Measurements from ENCODE around the gene CSF3R. TPM values are rescaled to one million over a fixed set of nuclear protein-coding genes. Genes with fewer than 3 reads are reported as not detected.
A peak's percentile ranks its signal among the peaks of the same experiment; 100 is the strongest.

Gene CSF3R
- total and polyA plus RNA-seq, 2 experiments from 2014 or later = 19.7 to 22.3 TPM

GRCh38 chr1:36517011-36517771, 34.5 kb upstream of the CSF3R start:
- Histone ChIP-seq H3K79me2 (no peaks in the 10 kb centered on the region), H4K20me1 (ENCODE audit: insufficient read depth, poor library complexity, severe bottlenecking) (no peaks in the 10 kb centered on the region), H3K4me2 (no peak overlapping the region), H3K27ac (no peak overlapping the region), H3K4me1 (ENCODE audit: insufficient read depth) (no peaks in the 10 kb centered on the region), H3K9me3 (ENCODE audit: low read depth) (no peaks in the 10 kb centered on the region), H3K27me3 (no peaks in the 10 kb centered on the region), H3K36me3 (replicated peaks; ENCODE audit: insufficient read depth, low read depth) (no peaks in the 10 kb centered on the region), H3K4me3 (no peak overlapping the region), H3K9me2 (replicated peaks; ENCODE audit: insufficient read depth) (no peaks in the 10 kb centered on the region), H2AFZ (no peak overlapping the region)
- DNase-seq (ENCODE audit: low spot score) = no peak
- WGBS (ENCODE audit: low lambda C conversion rate, missing lambda C conversion rate) = 72% methylated on average over 16 of the region's 16 CpGs
- no peak for TF ChIP-seq EZH2phosphoT487 (IDR thresholded peaks at IDR 0.05; ENCODE audit: low read depth, severe bottlenecking, unreplicated experiment)
- no peak for TF ChIP-seq EZH2 (IDR thresholded peaks at IDR 0.05; ENCODE audit: borderline replicate concordance)
- TF ChIP-seq CTCF (IDR thresholded peaks at IDR 0.05; ENCODE audit: poor library complexity) = no peak

GRCh38 chr1:36516372-36517010, 33.8 kb upstream of the CSF3R start:
- Histone ChIP-seq H3K79me2 (no peaks in the 10 kb centered on the region), H3K4me2 (no peak overlapping the region), H3K9me2 (replicated peaks; ENCODE audit: insufficient read depth) (no peaks in the 10 kb centered on the region), H3K4me3 (no peak overlapping the region), H3K4me1 (ENCODE audit: insufficient read depth) (no peaks in the 10 kb centered on the region), H3K27me3 (no peaks in the 10 kb centered on the region), H3K36me3 (replicated peaks; ENCODE audit: insufficient read depth, low read depth) (no peaks in the 10 kb centered on the region), H3K9me3 (ENCODE audit: low read depth) (no peaks in the 10 kb centered on the region), H3K27ac (no peak overlapping the region), H2AFZ (peak overlapping the region; percentile 24), H4K20me1 (ENCODE audit: insufficient read depth, poor library complexity, severe bottlenecking) (no peaks in the 10 kb centered on the region)
- TF ChIP-seq EZH2phosphoT487 (IDR thresholded peaks at IDR 0.05; ENCODE audit: low read depth, severe bottlenecking, unreplicated experiment) (no peak), EZH2 (IDR thresholded peaks at IDR 0.05; ENCODE audit: borderline replicate concordance) (no peak), CTCF (IDR thresholded peaks at IDR 0.05; ENCODE audit: poor library complexity) (peak; percentile 92)
- DNase-seq (ENCODE audit: low spot score) = peak; percentile 82
- 58% methylated on average over 10 of the region's 10 CpGs for WGBS (ENCODE audit: low lambda C conversion rate, missing lambda C conversion rate)

DNA sequence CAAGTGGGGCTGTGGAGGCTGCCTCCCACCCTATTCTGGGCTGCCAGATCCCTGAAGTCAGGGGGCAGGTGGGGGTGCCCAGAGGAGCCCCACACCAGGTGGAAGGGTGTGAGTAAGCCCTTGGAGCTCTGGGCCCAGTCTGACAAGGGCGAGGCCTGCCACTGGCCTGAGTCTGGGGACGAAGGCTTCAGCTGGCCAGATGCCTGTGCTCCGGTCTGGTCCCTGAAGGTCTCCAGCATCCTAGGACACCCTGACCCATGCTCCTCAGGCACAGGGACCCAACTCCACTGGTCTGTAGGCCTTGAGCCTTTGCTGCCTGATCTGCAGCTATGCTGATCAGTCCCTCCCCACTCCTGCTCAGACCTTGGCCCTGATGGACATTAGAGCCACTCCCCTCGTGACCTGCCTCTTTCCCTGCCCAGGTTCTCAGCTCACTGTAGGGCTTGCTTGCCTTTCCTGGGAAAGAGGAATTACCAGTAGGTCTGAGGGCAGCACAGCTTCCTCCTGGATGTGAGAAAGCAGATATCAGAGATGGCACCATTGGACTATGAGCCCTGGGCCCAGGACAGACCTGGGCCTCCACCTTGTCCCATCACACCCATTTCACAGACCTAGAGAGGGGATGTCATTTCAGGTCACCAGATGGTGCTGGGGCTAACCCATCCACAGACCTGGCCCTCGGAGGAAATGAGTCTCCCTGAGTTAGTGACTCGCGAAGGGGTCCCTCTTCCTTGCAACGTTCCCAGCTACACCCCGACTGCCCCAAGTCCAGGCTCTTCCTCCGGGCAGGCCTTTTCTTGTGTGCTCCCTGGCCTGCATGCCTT, 32.8 kb upstream of the CSF3R start:
- Histone ChIP-seq H3K27ac (no peak overlapping the region), H3K4me1 (ENCODE audit: insufficient read depth) (no peaks in the 10 kb centered on the region), H3K79me2 (no peaks in the 10 kb centered on the region), H3K4me2 (no peak overlapping the region), H3K9me3 (ENCODE audit: low read depth) (no peaks in the 10 kb centered on the region), H3K9me2 (replicated peaks; ENCODE audit: insufficient read depth) (no peaks in the 10 kb centered on the region), H3K4me3 (no peak overlapping the region), H4K20me1 (ENCODE audit: insufficient read depth, poor library complexity, severe bottlenecking) (no peaks in the 10 kb centered on the region), H3K36me3 (replicated peaks; ENCODE audit: insufficient read depth, low read depth) (no peaks in the 10 kb centered on the region), H3K27me3 (no peaks in the 10 kb centered on the region), H2AFZ (peak overlapping the region; percentile 24)
- TF ChIP-seq EZH2 (IDR thresholded peaks at IDR 0.05; ENCODE audit: borderline replicate concordance) = no peak
- TF ChIP-seq EZH2phosphoT487 (IDR thresholded peaks at IDR 0.05; ENCODE audit: low read depth, severe bottlenecking, unreplicated experiment) = no peak
- TF ChIP-seq CTCF (IDR thresholded peaks at IDR 0.05; ENCODE audit: poor library complexity) = no peak
- DNase-seq (ENCODE audit: low spot score) = no peak
- WGBS (ENCODE audit: low lambda C conversion rate, missing lambda C conversion rate) = 91% methylated on average over 10 of the region's 10 CpGs

All from hepatocyte (in vitro differentiated cells).